DND-41 (cell line): ENCODE results near the gene CYB5R2.

ENCODE experiments used
- CTCF ChIP-seq: IDR thresholded peaks from 2 replicates; pipeline ENCODE4 v1.5.1; 2012; ENCODE audit warnings: borderline replicate concordance, low read length, moderate library complexity, mild to moderate bottlenecking; ENCODE audit not compliant: poor library complexity, severe bottlenecking; ENCODE audit errors: extremely low read depth
- EZH2 ChIP-seq: IDR thresholded peaks from 3 replicates; pipeline ENCODE4 v1.6.1; 2012; ENCODE audit warnings: borderline replicate concordance, low read depth, mild to moderate bottlenecking, moderate library complexity, low read length, inconsistent platforms; ENCODE audit not compliant: severe bottlenecking

DNA sequence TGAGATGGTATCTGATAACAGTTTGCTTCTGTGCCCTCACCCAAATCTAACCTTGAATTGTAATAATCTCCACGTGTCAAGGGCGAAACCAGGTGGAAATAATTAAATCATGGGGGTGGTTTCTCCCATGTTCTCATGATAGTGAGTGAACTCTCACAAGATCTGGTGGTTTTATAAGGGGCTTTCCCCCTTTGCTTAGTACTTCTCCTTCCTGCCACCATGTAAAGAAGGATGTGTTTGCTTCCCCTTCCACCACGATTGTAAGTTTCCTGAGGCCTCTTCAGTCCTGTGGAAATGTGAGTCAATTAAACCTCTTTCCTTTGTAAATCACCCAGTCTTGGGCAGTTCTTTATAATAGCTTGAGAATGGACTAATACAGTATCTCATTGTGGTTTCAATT lies 41.5 kb upstream of the CYB5R2 start:
- TF ChIP-seq CTCF (no peak), EZH2 (no peak)
